NOMO-1 (cell line): ENCODE data around the gene PLXNC1.
A peak's percentile ranks its signal among the peaks of the same experiment; 100 is the strongest.

Experiments used
- DNase-seq, 2 experiments: peaks; one replicate each; lab custom pipeline; 2025; ENCODE audit not compliant: unreplicated experiment in 2 of 2; lab: John Stamatoyannopoulos, UW

Gene PLXNC1

DNA sequence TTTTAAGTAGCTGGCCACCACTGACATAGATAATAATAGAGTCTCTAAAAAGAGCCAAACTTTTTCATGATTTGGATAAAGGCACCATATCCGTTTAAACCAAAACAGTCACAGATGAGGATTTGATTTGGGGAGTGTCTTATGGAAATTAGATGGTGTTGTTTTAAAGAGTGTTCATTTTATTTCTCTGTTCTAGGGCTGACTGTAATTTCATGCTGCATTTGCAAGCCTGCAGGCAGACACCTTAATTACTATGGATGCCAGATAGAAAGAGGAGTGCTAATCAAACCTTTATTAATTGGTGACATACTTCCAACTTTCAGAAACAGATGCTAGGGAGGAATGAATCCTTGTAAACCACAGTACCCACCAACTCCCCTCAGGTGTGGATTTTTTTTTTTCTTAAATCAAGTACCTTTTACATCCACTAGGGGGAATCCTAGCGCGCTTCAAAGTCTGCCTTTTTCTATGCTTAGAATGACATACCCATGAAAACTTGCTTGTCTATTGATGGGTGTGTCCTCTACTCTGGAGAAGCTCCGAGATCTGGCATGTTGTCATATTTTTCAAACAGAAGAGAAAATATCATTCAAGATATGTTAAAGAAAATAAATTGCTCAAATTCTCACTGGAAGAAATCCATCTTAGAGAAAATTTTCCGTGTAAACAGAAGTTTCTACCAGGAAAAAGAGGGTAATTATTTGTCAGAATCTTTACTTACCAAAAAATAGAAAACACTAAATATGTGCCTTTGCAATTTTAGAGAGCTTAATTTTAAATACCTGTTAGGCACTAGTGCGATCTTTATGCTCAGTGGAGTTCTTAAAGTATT is 14.2 kb upstream of the PLXNC1 start:
- peak; percentile 70 to 71 for DNase-seq

DNA sequence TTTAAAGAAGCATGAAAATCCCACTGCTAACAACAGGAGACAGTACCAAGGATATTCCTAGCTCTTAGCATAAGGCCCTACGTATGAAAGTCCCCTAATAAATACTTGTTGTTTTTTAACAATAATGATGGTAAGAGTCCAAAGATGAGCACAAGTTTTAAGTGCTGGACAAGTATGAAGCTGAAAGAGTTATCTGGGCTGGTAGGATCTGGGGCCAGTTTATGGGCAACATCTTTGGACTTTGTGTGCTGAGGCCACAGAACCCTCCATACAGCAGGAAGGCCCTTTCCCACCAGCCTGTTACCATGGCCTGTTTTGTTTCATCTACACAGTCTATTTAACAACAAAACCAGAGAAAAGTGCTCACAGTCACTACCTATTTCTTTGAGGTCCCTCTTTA is 12.5 kb upstream of the PLXNC1 start:
- no peak for DNase-seq

DNA sequence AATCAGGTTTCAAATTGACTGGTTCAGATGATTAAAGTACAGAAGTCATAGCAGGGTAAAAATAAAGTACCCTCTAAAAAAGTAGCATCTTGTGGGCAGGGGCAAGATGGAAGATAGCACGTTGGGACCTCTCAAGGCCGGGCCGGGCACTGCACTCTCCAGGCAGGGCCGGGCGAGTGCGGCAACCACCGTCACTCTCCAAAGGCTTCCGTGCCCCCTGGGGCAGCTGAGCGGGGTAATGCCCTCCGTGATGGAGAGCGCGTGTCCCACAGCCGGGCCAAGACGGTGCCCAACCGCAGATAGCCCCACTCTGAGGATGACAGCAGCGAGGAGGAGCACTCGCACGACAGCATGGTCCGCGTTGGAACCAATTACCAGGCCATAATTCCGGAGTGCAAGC is 8.6 kb upstream of the PLXNC1 start:
- DNase-seq, result no peak

DNA sequence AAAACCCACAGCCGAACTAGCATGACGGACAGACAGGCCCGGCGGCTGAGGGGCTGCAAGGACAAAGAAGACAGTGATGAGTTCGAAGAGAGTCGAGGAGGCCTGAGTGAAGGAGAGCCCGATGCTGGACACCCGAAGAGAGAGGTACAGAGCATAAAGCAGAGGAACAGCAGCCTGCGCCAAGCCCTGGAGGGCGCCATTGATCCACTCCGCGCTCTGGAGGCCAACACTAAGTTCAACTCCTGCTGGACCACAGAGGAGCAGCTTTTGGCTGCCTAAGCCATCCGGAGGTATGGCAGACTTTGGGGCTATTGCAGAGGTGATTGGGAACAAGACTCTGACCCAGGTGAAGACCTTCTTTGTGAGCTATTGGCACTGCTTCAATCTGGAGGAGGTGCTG is 7.8 kb upstream of the PLXNC1 start:
- no peak for DNase-seq

DNA sequence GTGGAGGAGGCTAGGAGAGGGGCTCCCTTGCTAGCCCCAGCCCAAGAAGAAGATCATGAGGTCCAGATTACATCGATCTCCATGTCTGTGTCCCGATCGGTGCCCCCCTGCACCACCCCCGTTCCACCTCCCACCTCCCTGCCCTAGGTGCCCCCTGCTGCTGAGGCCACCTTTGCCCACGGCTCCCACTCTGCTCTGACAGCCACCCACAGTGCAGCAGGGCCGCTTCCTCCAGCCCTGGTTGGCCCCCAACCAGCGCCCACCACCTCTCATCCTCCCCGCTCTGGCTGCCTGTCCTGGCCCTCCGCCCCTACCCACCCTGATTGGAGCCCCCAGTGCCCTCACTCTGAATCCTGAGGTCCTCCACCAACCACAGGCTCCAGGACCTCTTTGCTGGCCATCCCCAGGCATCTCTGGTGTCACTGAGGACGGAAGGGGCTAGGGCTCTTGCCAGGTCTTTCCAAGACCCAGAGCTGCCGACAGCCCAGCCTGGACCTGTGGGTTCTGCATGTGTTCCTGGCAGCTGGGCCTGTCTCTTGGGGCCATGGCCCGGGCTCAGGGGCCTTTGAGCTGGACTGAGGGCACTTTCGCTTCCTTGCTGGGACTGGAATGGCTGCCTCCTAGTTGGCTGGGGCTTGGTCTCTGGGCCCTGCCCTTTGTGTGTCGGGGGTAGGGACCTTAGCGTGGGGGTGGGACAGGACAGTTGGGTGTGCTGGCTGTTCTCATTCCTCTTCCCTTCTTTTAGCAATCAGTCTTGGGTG is 7.2 kb upstream of the PLXNC1 start:
- no peak for DNase-seq

DNA sequence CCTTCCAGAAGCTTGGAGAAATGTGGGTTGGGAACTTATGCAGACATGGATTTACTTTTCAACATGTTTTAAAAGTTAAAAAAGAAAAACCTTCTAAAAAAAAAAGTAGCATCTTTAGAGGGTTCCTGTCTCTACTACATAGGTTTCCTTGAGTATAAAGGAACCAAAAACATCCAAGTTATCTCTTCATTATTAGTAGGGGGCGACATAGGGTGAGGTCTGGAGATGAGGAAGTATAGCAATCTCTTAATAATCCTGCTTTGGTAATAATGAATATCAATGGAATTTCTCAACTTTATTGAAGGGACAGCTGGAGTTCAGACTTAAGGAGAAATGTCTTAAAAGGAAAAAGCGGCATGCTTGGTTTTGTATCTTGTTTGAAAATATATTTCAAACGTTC is 6.5 kb upstream of the PLXNC1 start:
- DNase-seq, result peak in 1 of 2 experiments; percentile 11

DNA sequence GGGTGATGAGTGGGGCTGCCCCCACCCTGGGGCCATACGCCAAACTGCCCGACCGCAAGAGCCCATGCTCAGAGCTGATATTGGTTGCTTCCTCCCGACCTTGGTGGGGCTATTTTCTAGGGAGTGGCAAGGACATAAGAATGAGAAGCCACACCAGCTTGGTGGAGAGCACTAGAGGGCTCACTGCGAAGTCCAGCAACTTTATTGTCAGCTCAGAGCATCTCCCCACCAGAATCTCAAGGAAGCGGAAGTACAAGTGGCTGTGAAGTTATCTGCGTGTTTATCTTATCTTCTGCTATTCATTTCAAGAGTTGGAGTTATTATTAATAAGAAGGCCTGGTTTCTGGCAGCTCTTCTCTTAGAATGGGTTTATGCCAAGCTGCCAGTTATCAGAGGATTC is 4.9 kb upstream of the PLXNC1 start:
- DNase-seq, result no peak

DNA sequence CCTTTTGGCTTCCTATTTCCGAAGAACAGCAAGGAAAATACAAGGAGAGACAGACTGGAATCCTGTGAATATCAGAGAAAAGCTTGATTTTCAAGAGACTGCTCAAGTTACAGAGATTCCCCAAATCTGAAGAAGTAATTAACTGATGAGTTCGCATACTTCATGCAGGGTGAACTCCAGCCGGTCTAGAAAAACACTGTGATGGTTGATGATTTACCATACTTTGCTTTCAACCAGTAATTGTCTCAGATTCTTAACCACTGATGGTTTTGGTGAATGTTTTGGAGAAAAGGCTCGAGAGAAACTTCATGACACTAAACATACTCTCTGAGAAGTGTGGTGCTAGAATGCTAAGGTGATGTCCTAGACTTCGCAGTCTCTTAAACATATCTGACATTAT is 4.4 kb upstream of the PLXNC1 start:
- DNase-seq, result no peak

DNA sequence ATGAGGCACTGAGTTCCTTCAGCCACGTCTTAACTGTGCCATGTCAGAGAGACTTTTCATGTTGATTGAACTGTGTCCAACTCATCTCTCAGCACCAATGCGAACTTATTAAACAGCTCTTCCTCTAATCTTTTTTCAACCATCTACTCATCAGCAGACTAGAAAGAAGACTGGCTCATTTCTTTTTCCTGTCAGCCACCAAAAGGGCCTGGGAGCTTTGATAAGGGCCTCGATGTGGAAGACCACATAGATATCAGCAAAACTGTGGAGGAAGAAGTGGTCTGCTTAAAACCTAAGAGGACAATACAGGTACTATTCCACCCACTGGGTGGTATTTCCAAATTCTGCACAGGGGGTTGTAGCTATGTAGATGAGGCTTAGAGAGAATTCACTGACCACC is 3.6 kb upstream of the PLXNC1 start:
- no peak for DNase-seq

DNA sequence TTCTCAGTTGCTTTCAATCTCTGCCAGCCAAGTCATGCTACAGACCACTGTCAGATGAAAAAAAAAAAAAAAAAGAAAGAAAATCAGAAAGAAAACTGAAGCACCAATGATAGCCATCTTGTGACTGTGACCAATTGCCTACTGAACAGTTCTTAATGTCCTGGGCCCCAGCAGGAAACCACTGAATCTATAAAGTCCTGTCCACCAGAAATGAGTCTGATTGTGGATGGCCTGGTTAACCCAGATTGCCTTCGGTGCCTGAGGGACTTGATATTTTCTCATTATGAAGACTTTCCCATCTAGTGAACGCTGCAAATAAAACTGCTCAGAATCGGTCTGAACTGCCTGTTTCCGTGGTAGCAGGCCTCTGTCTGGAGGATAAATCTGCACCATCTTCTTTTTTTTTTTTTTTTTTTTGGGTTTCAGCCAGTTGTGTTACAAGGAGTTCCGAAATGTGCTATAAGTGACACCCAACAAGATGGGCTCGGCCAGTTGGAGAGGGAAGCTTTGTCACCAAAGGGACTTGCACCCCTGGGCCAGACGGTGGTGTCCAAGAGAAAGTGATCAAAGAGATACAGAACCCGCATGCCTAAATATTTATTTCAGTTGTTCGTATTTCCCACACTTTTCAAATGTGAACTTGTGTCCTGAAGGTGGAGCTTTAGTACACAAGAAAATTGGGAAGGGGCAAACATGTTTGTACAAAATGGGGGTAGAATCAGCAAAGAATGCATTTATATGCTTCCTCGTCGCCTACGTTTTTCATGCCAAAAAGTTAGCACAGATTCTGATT is 3.0 kb upstream of the PLXNC1 start:
- DNase-seq, result peak; percentile 28 to 58

DNA sequence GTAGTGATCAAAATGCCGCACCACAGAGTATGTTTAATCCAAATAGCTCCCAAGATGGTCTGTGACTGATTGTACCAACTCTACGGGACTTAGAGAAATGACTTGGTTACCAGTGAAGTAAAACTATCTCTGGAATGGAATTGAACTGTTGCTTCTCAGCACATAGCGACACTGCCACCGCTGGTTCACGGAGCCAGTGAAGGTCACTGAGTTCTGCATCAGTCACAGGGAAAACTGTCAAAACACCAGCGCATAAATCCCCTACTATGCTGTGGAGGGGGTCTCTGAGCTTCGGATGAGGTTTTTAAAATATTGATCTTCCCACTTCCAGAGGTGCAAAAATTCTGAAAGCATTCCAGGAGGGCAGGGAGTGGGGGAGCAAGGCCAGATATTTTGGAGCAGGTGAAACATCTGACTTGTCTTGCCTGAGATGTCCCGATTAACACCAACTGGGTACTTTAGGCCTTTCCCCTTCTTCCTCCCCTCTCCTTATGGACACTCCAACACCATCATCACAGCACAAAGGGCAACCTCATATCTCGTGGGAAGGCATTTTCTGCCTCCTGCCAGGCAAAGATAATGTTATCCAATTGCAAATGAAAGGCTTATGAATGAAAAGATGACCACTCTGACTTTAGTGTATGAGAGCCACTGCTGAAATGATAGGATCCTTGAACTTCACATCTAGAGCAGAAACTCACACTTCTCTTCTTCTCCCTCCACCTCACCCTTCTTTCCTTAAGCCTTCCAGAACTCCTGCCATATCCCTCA is 2.0 kb upstream of the PLXNC1 start:
- no peak for DNase-seq

DNA sequence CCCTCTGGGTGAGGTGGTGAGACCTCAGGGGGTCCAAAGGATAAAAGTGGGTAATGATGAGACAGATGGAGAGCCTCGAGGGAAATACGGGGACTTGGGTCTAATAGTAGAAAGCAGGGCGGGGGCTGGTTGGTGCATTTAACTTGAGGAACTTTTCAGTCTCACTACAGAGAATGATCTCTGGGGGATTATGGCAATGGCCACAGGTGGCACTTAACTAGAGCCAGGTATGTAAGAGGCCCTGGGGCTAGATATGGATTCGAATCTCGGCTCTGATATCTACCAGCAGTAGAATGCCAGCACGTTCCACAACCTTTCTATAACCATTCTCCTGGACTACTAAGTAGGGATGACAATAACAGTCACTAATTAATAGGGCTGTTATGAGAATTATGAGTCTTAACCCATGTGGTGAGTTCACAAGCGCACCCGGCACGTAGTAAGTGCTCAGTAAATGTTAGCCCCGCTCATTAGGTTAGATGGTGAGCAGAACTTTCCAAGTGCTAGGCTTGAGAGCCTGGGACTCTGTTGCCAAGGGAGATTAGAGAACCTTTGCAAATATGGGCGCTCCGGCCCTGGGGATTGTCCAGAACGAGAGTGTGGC is 888 bp upstream of the PLXNC1 start:
- no peak for DNase-seq

DNA sequence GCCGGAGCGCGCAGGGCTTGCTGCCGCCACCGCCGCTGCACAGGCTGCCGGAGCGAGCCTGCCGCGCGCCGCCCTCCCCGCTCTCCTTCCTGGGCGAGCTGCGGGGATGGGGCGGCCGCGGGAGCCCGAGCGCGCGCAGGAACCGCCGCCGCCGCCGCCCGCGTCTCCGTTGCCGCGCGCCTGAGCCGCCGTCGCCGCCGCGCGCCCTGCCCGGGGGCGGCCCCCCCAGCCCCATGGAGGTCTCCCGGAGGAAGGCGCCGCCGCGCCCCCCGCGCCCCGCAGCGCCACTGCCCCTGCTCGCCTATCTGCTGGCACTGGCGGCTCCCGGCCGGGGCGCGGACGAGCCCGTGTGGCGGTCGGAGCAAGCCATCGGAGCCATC is 352 bp downstream of the PLXNC1 start:
- no peak for DNase-seq

DNA sequence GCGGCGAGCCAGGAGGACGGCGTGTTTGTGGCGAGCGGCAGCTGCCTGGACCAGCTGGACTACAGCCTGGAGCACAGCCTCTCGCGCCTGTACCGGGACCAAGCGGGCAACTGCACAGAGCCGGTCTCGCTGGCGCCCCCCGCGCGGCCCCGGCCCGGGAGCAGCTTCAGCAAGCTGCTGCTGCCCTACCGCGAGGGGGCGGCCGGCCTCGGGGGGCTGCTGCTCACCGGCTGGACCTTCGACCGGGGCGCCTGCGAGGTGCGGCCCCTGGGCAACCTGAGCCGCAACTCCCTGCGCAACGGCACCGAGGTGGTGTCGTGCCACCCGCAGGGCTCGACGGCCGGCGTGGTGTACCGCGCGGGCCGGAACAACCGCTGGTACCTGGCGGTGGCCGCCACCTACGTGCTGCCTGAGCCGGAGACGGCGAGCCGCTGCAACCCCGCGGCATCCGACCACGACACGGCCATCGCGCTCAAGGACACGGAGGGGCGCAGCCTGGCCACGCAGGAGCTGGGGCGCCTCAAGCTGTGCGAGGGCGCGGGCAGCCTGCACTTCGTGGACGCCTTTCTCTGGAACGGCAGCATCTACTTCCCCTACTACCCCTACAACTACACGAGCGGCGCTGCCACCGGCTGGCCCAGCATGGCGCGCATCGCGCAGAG is 873 bp downstream of the PLXNC1 start:
- peak; percentile 46 to 57 for DNase-seq

DNA sequence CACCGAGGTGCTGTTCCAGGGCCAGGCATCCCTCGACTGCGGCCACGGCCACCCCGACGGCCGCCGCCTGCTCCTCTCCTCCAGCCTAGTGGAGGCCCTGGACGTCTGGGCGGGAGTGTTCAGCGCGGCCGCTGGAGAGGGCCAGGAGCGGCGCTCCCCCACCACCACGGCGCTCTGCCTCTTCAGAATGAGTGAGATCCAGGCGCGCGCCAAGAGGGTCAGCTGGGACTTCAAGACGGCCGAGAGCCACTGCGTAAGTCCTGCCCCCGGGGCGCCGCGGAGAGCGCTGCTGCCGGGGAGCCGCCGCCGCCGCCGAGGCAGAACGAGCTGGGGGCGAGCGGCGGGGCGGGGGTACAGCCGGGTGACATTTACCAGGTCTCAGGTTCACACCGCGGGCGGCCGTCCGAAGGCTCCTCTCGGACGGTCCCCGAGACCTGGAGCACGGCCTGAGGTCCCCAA is 1.4 kb downstream of the PLXNC1 start:
- DNase-seq, result peak; percentile 34 to 46

DNA sequence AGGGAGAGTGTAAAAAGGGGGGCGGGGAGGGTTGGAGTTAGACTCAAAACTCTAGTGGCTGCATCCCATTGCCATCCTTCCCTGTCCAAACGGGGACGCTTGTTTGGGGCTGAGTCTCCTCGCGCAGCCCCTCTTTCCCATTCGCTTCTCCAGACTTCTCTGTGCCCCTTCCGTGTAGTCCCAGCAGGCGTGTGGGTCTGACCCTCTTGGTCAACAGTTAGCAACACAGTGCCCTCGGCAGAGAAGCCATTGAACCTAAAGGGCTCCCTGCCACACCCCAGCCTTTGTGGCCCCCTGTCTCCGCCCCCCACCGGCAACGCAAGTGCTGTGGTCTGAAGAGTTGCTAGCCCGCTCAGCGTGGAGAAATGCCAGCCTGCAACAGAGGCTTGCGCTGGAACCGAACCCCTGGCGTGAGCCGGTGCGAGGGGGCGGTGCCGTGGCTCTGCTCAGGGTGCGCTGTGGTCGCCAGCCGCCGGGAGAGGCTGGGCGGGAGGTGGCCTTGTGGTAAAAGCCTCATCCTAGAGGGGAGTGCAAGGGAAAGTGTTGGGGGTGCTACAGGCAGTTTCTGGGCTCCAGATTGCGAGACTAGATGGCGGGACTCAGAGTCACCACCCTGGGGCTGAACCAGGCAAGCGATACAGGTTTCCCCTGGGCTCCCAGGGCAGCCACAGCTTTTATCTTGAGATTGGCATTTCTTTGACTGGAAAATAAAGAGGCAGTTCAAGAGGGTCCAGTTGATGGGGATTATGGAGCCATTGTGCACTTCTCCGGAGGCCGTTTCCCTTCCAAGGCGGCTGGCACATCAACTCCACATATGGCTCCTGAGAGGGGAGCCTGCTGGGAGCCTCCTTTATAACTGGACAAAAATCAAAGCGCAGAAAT is 2.1 kb downstream of the PLXNC1 start:
- DNase-seq, result peak; percentile 43 to 47

DNA sequence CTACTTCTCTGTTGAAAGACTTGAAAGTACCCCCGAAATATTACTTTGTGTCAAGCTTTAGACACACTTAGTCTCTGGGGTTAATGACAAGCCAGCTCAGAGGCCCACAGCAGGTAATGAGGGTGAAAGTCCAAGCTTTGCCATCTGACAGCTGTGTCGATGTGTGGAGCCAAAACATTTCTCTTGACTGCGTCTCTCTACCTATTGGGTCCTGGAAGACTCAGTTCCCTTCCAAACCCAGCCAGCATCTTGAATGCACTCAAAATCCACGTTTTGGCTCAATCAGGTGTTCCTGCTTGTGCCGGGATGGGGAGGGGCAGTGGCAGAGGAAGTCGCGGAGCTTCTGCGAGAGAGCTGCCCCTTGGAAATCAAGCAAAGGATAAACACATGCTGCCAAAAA is 3.2 kb downstream of the PLXNC1 start:
- no peak for DNase-seq

DNA sequence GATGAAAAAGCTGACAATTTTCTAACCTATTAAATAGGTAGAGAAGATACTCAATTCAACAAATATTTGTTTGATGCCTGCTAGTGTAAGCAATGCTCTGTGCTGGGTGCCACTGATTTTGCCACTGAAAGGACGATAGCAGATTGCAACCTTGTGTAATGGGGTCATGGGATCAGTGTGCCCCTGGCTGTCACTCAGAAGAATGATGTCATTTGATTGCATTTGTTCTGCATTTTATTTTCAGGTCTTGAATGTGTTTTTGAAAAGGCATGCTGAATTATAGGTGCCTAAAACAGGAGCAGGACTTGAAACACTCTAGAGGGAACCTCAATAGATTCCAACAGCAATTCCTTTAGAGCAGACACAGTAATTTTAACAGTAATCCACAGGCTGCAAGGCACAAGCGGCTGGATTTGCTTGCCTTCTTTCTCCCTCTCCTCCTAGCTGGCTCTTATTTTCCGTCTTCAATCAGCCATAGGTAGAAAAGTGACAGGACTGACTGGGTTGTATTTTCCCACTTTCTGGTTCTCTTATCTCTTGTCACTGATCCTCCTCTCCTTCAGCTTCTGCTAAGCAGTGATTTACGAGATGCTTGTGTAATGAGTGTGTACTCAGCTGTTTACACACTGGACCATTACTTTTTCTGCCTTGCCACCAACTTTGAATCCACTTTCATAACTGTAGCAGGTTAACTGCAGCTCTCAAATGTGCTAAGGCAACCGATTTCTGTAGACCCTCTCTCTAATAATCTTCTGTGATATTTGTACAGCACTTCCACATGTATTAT is 4.1 kb downstream of the PLXNC1 start:
- DNase-seq, result peak in 1 of 2 experiments; percentile 36
